Parathyroid adenoma (tissue), 2 donors: ENCODE results near the gene ADAMTS8.

ENCODE experiments used
- H2AFZ ChIP-seq: fragments of 300-600 bp; sonication (generic); one replicate; pipeline ENCODE4 v1.7.0; 2017; ENCODE audit warnings: antibody characterized with exemption, mild to moderate bottlenecking
- H3K27ac ChIP-seq: fragments of 300-600 bp; sonication (generic); one replicate; pipeline ENCODE4 v1.7.0; 2017
- H3K27me3 ChIP-seq: fragments of 300-600 bp; sonication (generic); one replicate; pipeline ENCODE4 v1.7.0; 2017; ENCODE audit warnings: low read length; ENCODE audit not compliant: control insufficient read depth, insufficient read depth
- H3K36me3 ChIP-seq: fragments of 300-600 bp; sonication (generic); one replicate; pipeline ENCODE4 v1.7.0; 2017; ENCODE audit warnings: low read length; ENCODE audit not compliant: control insufficient read depth, insufficient read depth
- H3K4me1 ChIP-seq: fragments of 300-600 bp; sonication (generic); one replicate; pipeline ENCODE4 v1.7.0; 2017; ENCODE audit warnings: control low read depth
- H3K4me2 ChIP-seq: fragments of 300-600 bp; sonication (generic); one replicate; pipeline ENCODE4 v1.7.0; 2017; ENCODE audit warnings: low read length
- H3K4me3 ChIP-seq: fragments of 300-600 bp; sonication (generic); one replicate; pipeline ENCODE4 v1.7.0; 2017; ENCODE audit warnings: low read depth, low read length
- H3K79me2 ChIP-seq: fragments of 300-600 bp; sonication (generic); one replicate; pipeline ENCODE4 v1.7.0; 2017; ENCODE audit warnings: control low read depth
- H3K9ac ChIP-seq: fragments of 300-600 bp; sonication (generic); one replicate; pipeline ENCODE4 v1.7.0; 2017; ENCODE audit warnings: mild to moderate bottlenecking
- H3K9me3 ChIP-seq: fragments of 300-600 bp; sonication (generic); one replicate; pipeline ENCODE4 v1.7.0; 2017; ENCODE audit warnings: low read length; ENCODE audit not compliant: control insufficient read depth
- TF ChIP-seq, protein P1 (sequence below): fragments of 300-600 bp; sonication (generic); IDR thresholded peaks from one replicate; pipeline ENCODE4 v1.7.0; 2017; ENCODE audit warnings: antibody characterized with exemption, mild to moderate bottlenecking
- donor health status: primary hyperparathyroidism.

Gene ADAMTS8

GRCh38 chr11:130389335-130389935 lies 39.0 kb downstream of the ADAMTS8 start:
- Histone ChIP-seq H3K27me3 (no peaks in the 10 kb centered on the region), H2AFZ (no peak overlapping the region), H3K9ac (no peak overlapping the region), H3K27ac (no peak overlapping the region), H3K79me2 (no peaks in the 10 kb centered on the region), H3K4me3 (no peak overlapping the region), H3K9me3 (no peaks in the 10 kb centered on the region), H3K4me1 (no peaks in the 10 kb centered on the region), H3K4me2 (no peak overlapping the region), H3K36me3 (no peaks in the 10 kb centered on the region)
- TF ChIP-seq, protein P1, sequence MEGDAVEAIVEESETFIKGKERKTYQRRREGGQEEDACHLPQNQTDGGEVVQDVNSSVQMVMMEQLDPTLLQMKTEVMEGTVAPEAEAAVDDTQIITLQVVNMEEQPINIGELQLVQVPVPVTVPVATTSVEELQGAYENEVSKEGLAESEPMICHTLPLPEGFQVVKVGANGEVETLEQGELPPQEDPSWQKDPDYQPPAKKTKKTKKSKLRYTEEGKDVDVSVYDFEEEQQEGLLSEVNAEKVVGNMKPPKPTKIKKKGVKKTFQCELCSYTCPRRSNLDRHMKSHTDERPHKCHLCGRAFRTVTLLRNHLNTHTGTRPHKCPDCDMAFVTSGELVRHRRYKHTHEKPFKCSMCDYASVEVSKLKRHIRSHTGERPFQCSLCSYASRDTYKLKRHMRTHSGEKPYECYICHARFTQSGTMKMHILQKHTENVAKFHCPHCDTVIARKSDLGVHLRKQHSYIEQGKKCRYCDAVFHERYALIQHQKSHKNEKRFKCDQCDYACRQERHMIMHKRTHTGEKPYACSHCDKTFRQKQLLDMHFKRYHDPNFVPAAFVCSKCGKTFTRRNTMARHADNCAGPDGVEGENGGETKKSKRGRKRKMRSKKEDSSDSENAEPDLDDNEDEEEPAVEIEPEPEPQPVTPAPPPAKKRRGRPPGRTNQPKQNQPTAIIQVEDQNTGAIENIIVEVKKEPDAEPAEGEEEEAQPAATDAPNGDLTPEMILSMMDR = no peak

DNA sequence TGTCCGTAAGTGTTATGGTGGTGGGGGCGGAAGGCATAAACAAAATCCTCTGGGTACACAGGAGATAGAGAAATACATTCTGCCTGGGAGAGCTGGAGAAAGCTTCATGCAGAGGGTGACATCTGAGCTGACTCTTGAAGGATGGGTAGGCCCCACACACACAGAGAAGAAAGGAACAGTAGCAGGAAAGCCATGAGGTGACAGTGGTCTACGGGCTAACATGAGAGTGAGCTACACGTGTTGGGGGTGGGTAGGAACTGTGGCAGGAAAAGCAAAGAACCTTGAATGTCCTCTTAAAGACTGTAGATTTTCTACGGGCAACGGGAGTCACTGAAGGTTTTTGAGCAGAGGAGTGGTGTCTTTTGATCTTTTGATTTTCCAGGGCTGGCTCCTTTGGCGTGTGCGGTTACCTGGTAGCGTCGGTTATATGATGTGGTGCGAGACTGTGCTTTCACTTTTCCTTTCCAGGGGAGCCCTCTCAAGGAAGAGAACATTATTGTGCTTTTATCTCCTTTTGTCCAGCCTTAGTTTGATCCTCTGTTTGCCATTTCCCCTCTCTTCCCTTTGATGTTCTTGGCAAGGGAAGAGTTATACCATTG lies 39.7 kb downstream of the ADAMTS8 start:
- TF ChIP-seq, protein P1 = no peak
- H3K9me3 ChIP-seq = no peaks in the 10 kb centered on the region
- H3K4me3 ChIP-seq = no peak overlapping the region
- H3K27ac ChIP-seq = no peak overlapping the region
- H3K9ac ChIP-seq = no peak overlapping the region
- no peak overlapping the region for H2AFZ ChIP-seq
- no peaks in the 10 kb centered on the region for H3K36me3 ChIP-seq
- no peaks in the 10 kb centered on the region for H3K4me1 ChIP-seq
- H3K79me2 ChIP-seq = no peaks in the 10 kb centered on the region
- no peak overlapping the region for H3K4me2 ChIP-seq
- H3K27me3 ChIP-seq = no peaks in the 10 kb centered on the region

DNA sequence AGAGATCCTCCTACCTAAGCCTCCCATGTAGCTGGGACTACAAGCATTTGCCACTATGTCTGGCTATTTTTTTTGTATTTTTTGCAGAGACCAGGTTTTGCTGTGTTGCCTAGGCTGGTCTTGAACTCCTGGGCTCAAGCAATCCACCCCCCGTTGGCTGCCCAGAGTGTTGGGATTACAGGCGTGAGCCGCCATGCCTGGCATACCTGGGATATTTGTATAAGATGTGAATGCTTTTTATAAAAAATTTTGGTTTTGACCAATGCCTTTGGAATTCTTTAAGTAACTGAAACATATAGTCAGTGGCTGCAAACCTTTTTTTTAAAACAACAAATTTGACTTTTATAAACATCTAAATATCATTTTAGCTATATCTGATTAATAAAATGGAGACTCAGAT lies 42.4 kb downstream of the ADAMTS8 start:
- H3K4me3 ChIP-seq = no peak overlapping the region
- TF ChIP-seq, protein P1 = no peak
- H3K79me2 ChIP-seq = no peaks in the 10 kb centered on the region
- no peak overlapping the region for H3K27ac ChIP-seq
- no peaks in the 10 kb centered on the region for H3K9me3 ChIP-seq
- H3K4me1 ChIP-seq = no peaks in the 10 kb centered on the region
- H3K4me2 ChIP-seq = no peak overlapping the region
- no peaks in the 10 kb centered on the region for H3K27me3 ChIP-seq
- H3K36me3 ChIP-seq = no peaks in the 10 kb centered on the region
- no peak overlapping the region for H3K9ac ChIP-seq
- no peak overlapping the region for H2AFZ ChIP-seq

GRCh38 chr11:130383344-130384211 lies 44.8 kb downstream of the ADAMTS8 start:
- Histone ChIP-seq H3K36me3 (no peaks in the 10 kb centered on the region), H3K9ac (no peak overlapping the region), H3K27me3 (no peaks in the 10 kb centered on the region), H3K27ac (no peak overlapping the region), H3K4me2 (no peak overlapping the region), H2AFZ (no peak overlapping the region), H3K9me3 (no peaks in the 10 kb centered on the region), H3K4me3 (no peak overlapping the region), H3K79me2 (no peaks in the 10 kb centered on the region), H3K4me1 (no peaks in the 10 kb centered on the region)
- TF ChIP-seq, protein P1 = no peak
